Transverse colon (tissue), 4 donors: ENCODE data around the gene CYTH4.

Experiments used
- CTCF ChIP-seq, 5 experiments: fragments of 200-600 bp in 3 of 5; fragments of 450-650 bp in 2 of 5; sonication (generic) in 3 of 5; IDR thresholded peaks; 1 replicate in 2 of 5; 2 replicates in 3 of 5; pipeline ENCODE4 v1.5.1; 2016 to 2017; ENCODE audit warnings: antibody characterized with exemption in 5 of 5, inconsistent platforms in 3 of 5, mild to moderate bottlenecking in 2 of 5, moderate library complexity in 1 of 5
- EP300 ChIP-seq: sonication (generic); formaldehyde crosslinking; IDR thresholded peaks from one replicate; pipeline ENCODE4 v1.6.1; 2017; ENCODE audit warnings: antibody characterized with exemption, low read depth
- POLR2A ChIP-seq: fragments of 450-650 bp; IDR thresholded peaks from one replicate; pipeline ENCODE4 v1.6.1; 2016; ENCODE audit warnings: antibody characterized with exemption, mild to moderate bottlenecking, moderate library complexity
- POLR2AphosphoS5 ChIP-seq, 3 donors: sonication (generic); formaldehyde crosslinking; IDR thresholded peaks; one replicate each; pipeline ENCODE4 v1.6.1; 2016; ENCODE audit warnings: antibody characterized with exemption in 3 of 3

DNA sequence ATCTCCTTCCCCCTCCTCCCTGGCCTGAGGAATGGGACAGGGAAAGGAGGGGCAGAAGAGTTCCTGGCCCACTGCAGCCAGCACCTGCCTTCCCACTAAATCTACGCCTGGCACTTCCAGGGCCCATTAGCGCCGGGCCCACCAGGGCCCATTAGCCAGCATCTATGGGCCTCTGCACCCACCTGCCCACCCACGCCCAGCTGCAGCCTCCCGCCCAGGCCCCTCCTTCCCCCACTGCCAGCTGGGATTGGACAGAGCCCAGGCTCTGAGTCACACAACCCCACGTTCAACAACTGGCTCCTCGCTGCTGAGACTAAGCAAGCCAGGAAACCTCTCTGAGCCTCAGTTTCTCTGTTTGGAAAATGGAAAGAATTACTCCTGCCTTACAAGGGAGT is 48.7 kb downstream of the CYTH4 start:
- TF ChIP-seq CTCF (IDR thresholded peaks at IDR 0.05): no peak
- TF ChIP-seq POLR2AphosphoS5 (IDR thresholded peaks at IDR 0.05): no peak
- TF ChIP-seq EP300: no peak
- no peak for TF ChIP-seq POLR2A
